HEK293T (cell line): ENCODE results near the gene INSYN1.

Source experiments
- ARNT ChIP-seq: fragments of 450-650 bp; IDR thresholded peaks from 2 replicates; pipeline ENCODE4 v1.6.1; 2017; ENCODE audit warnings: mild to moderate bottlenecking
- BHLHE40 ChIP-seq: fragments of 450-650 bp; IDR thresholded peaks from 2 replicates; pipeline ENCODE4 v1.6.1; 2016; ENCODE audit warnings: mild to moderate bottlenecking, moderate library complexity, borderline replicate concordance
- FOXA1 ChIP-seq: fragments of 450-650 bp; IDR thresholded peaks from 2 replicates; pipeline ENCODE4 v1.6.1; 2016; ENCODE audit warnings: mild to moderate bottlenecking
- FOXK2 ChIP-seq: fragments of 450-650 bp; IDR thresholded peaks from 2 replicates; pipeline ENCODE4 v1.6.1; 2016; ENCODE audit warnings: mild to moderate bottlenecking
- FOXM1 ChIP-seq: fragments of 450-650 bp; IDR thresholded peaks from 2 replicates; pipeline ENCODE4 v1.6.1; 2017; ENCODE audit warnings: mild to moderate bottlenecking, borderline replicate concordance
- LEF1 ChIP-seq: fragments of 450-650 bp; IDR thresholded peaks from 2 replicates; pipeline ENCODE4 v1.6.1; 2017; ENCODE audit warnings: mild to moderate bottlenecking, borderline replicate concordance
- NFRKB ChIP-seq: fragments of 450-650 bp; IDR thresholded peaks from 2 replicates; pipeline ENCODE4 v1.6.1; 2016; ENCODE audit warnings: mild to moderate bottlenecking, moderate library complexity
- SP1 ChIP-seq: fragments of 450-650 bp; IDR thresholded peaks from 2 replicates; pipeline ENCODE4 v1.6.1; 2017
- SUZ12 ChIP-seq: fragments of 450-650 bp; IDR thresholded peaks from 2 replicates; pipeline ENCODE4 v1.6.1; 2016; ENCODE audit warnings: mild to moderate bottlenecking
- TARDBP ChIP-seq: fragments of 450-650 bp; IDR thresholded peaks from 2 replicates; pipeline ENCODE4 v1.6.1; 2016
- ZNF384 ChIP-seq: fragments of 450-650 bp; IDR thresholded peaks from 2 replicates; pipeline ENCODE4 v1.6.1; 2016
- TF ChIP-seq, protein P1 (sequence below): fragments of 450-650 bp; IDR thresholded peaks from 2 replicates; pipeline ENCODE4 v1.6.1; 2016

DNA sequence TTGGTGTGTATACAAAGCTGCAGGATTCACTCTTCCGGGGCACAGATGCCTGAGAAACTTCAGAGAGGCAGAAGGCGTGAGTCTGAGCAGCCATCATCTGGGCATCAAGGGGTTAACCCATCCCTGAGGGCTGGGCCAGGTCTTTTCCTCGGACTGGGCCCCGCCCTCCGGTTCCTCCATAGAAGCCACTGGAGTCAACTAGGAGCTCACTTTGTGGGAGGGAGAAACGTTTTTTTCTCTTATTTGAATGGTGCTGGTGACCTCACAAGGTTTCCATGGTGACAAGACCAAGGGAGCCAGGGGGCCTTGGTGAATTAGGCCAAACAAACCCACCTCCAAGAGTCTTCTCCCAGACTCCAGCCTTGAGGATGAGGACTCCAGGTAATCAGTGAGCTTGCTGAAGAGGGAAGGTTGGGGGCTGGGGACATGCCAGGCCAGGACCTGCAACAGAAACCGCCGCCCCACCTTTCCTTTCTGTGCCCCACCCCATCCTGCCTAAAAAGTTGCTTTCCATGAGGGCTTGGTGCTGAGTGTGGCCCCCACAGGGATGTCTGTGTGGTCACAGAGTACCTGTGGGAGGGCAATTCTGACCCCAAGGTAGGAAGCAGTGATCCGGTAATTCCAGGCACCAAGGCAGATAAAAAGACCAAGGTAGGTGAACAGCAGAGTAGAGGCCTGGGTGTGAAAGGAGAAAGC is 14.8 kb upstream of the INSYN1 start:
- TF ChIP-seq BHLHE40 (no peak), LEF1 (no peak), FOXA1 (no peak), NFRKB (no peak), FOXM1 (no peak), ZNF384 (no peak), SUZ12 (no peak), SP1 (no peak), FOXK2 (no peak), ARNT (no peak), TARDBP (no peak)
- TF ChIP-seq, protein P1, sequence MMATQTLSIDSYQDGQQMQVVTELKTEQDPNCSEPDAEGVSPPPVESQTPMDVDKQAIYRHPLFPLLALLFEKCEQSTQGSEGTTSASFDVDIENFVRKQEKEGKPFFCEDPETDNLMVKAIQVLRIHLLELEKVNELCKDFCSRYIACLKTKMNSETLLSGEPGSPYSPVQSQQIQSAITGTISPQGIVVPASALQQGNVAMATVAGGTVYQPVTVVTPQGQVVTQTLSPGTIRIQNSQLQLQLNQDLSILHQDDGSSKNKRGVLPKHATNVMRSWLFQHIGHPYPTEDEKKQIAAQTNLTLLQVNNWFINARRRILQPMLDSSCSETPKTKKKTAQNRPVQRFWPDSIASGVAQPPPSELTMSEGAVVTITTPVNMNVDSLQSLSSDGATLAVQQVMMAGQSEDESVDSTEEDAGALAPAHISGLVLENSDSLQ = no peak
